Measurements from ENCODE around the gene CATSPERZ. TPM values are rescaled to one million over a fixed set of nuclear protein-coding genes. Genes with fewer than 3 reads are reported as not detected.

Gene CATSPERZ
- total and polyA plus RNA-seq, 2 experiments from 2014 or later, result 0.46 TPM; not detected in 1

GRCh38 chr11:64278576-64279190, 21.5 kb upstream of the CATSPERZ start:
- Histone ChIP-seq H3K9me3 (ENCODE audit: low read depth) (no peaks in the 10 kb centered on the region), H3K27ac (no peak overlapping the region), H2AFZ (no peak overlapping the region), H3K4me1 (ENCODE audit: insufficient read depth) (peaks cover 4% of the 10 kb centered on the region), H3K79me2 (peaks cover 12% of the 10 kb centered on the region), H3K4me2 (no peak overlapping the region), H3K27me3 (no peaks in the 10 kb centered on the region), H3K4me3 (no peak overlapping the region), H4K20me1 (ENCODE audit: insufficient read depth, poor library complexity, severe bottlenecking) (no peaks in the 10 kb centered on the region), H3K9me2 (replicated peaks; ENCODE audit: insufficient read depth) (no peaks in the 10 kb centered on the region), H3K36me3 (replicated peaks; ENCODE audit: insufficient read depth, low read depth) (no peaks in the 10 kb centered on the region)
- TF ChIP-seq, protein P1, sequence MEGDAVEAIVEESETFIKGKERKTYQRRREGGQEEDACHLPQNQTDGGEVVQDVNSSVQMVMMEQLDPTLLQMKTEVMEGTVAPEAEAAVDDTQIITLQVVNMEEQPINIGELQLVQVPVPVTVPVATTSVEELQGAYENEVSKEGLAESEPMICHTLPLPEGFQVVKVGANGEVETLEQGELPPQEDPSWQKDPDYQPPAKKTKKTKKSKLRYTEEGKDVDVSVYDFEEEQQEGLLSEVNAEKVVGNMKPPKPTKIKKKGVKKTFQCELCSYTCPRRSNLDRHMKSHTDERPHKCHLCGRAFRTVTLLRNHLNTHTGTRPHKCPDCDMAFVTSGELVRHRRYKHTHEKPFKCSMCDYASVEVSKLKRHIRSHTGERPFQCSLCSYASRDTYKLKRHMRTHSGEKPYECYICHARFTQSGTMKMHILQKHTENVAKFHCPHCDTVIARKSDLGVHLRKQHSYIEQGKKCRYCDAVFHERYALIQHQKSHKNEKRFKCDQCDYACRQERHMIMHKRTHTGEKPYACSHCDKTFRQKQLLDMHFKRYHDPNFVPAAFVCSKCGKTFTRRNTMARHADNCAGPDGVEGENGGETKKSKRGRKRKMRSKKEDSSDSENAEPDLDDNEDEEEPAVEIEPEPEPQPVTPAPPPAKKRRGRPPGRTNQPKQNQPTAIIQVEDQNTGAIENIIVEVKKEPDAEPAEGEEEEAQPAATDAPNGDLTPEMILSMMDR (IDR thresholded peaks at IDR 0.05; ENCODE audit: poor library complexity), result no peak
- TF ChIP-seq EZH2 (IDR thresholded peaks at IDR 0.05; ENCODE audit: borderline replicate concordance), result no peak
- TF ChIP-seq EZH2phosphoT487 (IDR thresholded peaks at IDR 0.05; ENCODE audit: low read depth, severe bottlenecking, unreplicated experiment), result no peak
- DNase-seq (ENCODE audit: low spot score), result no peak
- WGBS (ENCODE audit: low lambda C conversion rate, missing lambda C conversion rate), result 86% methylated on average over 8 of the region's 8 CpGs

GRCh38 chr11:64281957-64282770, 18.0 kb upstream of the CATSPERZ start:
- TF ChIP-seq EZH2 (IDR thresholded peaks at IDR 0.05; ENCODE audit: borderline replicate concordance), result no peak
- TF ChIP-seq, protein P1 (IDR thresholded peaks at IDR 0.05; ENCODE audit: poor library complexity), result no peak
- TF ChIP-seq EZH2phosphoT487 (IDR thresholded peaks at IDR 0.05; ENCODE audit: low read depth, severe bottlenecking, unreplicated experiment), result no peak
- H3K9me2 ChIP-seq (replicated peaks; ENCODE audit: insufficient read depth), result no peaks in the 10 kb centered on the region
- no peaks in the 10 kb centered on the region for H3K9me3 ChIP-seq (ENCODE audit: low read depth)
- no peaks in the 10 kb centered on the region for H3K36me3 ChIP-seq (replicated peaks; ENCODE audit: insufficient read depth, low read depth)
- WGBS (ENCODE audit: low lambda C conversion rate, missing lambda C conversion rate), result 96% methylated on average over 22 of the region's 22 CpGs
- H3K4me1 ChIP-seq (ENCODE audit: insufficient read depth), result peaks cover 12% of the 10 kb centered on the region
- H2AFZ ChIP-seq, result no peak overlapping the region
- H3K27ac ChIP-seq, result no peak overlapping the region
- no peak overlapping the region for H3K4me2 ChIP-seq
- no peaks in the 10 kb centered on the region for H4K20me1 ChIP-seq (ENCODE audit: insufficient read depth, poor library complexity, severe bottlenecking)
- DNase-seq (ENCODE audit: low spot score), result no peak
- no peak overlapping the region for H3K4me3 ChIP-seq
- H3K79me2 ChIP-seq, result peaks cover 16% of the 10 kb centered on the region
- no peaks in the 10 kb centered on the region for H3K27me3 ChIP-seq

DNA sequence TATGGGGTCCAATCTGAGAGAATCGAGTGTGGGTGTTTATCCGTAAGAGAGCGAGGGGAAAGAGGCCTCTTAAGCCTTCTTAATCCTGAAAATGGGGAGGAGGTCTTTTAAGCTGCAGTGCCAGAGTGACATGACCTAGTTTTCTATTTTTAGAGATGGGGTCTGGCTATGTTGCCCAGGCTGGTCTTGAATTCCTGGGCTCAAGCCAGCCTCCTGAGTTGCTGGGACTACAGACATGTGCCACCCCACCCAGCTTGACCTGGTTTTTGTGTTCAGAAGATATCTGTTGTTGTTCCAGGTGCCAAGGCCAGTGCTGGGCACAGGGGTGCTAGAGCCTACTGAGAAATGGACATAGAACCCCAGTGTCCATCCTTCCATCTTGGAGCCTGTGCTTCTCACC, 17.1 kb upstream of the CATSPERZ start:
- no peaks in the 10 kb centered on the region for H3K27me3 ChIP-seq
- H3K4me1 ChIP-seq (ENCODE audit: insufficient read depth), result peaks cover 12% of the 10 kb centered on the region
- H3K79me2 ChIP-seq, result peaks cover 16% of the 10 kb centered on the region
- H3K4me2 ChIP-seq, result peak overlapping the region; percentile 94
- no peaks in the 10 kb centered on the region for H3K9me3 ChIP-seq (ENCODE audit: low read depth)
- no peaks in the 10 kb centered on the region for H4K20me1 ChIP-seq (ENCODE audit: insufficient read depth, poor library complexity, severe bottlenecking)
- no peak overlapping the region for H3K4me3 ChIP-seq
- H3K36me3 ChIP-seq (replicated peaks; ENCODE audit: insufficient read depth, low read depth), result no peaks in the 10 kb centered on the region
- no peak for DNase-seq (ENCODE audit: low spot score)
- no peak overlapping the region for H2AFZ ChIP-seq
- H3K9me2 ChIP-seq (replicated peaks; ENCODE audit: insufficient read depth), result no peaks in the 10 kb centered on the region
- no peak overlapping the region for H3K27ac ChIP-seq
- TF ChIP-seq EZH2 (IDR thresholded peaks at IDR 0.05; ENCODE audit: borderline replicate concordance) (no peak), EZH2phosphoT487 (IDR thresholded peaks at IDR 0.05; ENCODE audit: low read depth, severe bottlenecking, unreplicated experiment) (no peak)
- TF ChIP-seq, protein P1 (IDR thresholded peaks at IDR 0.05; ENCODE audit: poor library complexity), result no peak
- 86% methylated on average over 3 of the region's 3 CpGs for WGBS (ENCODE audit: low lambda C conversion rate, missing lambda C conversion rate)

Data from hepatocyte (in vitro differentiated cells).